Ascending aorta (tissue), 2 donors: Measurements from ENCODE around the gene UBE2D1. TPM values are rescaled to one million over a fixed set of nuclear protein-coding genes. Genes with fewer than 3 reads are reported as not detected.

ENCODE experiments used
- DNase-seq, 2 donors: peaks; one replicate each; pipeline ENCODE4 v3.0.0-alpha.2; 2019; ENCODE audit warnings: low spot score in 2 of 2
- H3K27ac ChIP-seq, 2 donors: fragments of 200-600 bp; sonication (generic); one replicate each; pipeline ENCODE4 v1.5.1; 2016 to 2017; ENCODE audit warnings: mild to moderate bottlenecking in 1 of 2
- H3K27me3 ChIP-seq: fragments of 200-600 bp; sonication (generic); one replicate; pipeline ENCODE4 v1.5.1; 2017
- H3K36me3 ChIP-seq, 2 donors: fragments of 200-600 bp; sonication (generic); one replicate each; pipeline ENCODE4 v1.5.1; 2016
- H3K4me1 ChIP-seq, 2 donors: fragments of 200-600 bp; sonication (generic); one replicate each; pipeline ENCODE4 v1.5.1; 2016 to 2017; ENCODE audit warnings: mild to moderate bottlenecking in 1 of 2
- H3K4me3 ChIP-seq, 2 donors: fragments of 200-600 bp; sonication (generic); one replicate each; pipeline ENCODE4 v1.5.1; 2016 to 2017; ENCODE audit warnings: mild to moderate bottlenecking in 1 of 2
- H3K9me3 ChIP-seq, 2 donors: fragments of 200-600 bp; sonication (generic); one replicate each; pipeline ENCODE4 v1.5.1; 2016
- CTCF ChIP-seq, 3 experiments: fragments of 200-600 bp in 2 of 3; fragments of 450-650 bp in 1 of 3; sonication (generic) in 2 of 3; IDR thresholded peaks; one replicate each; pipeline ENCODE4 v1.5.1; 2016 to 2019; ENCODE audit warnings: antibody characterized with exemption in 3 of 3, mild to moderate bottlenecking in 1 of 3, moderate library complexity in 1 of 3
- intact Hi-C: fragments of 100-400 bp; cut with DNase I; formaldehyde crosslinking; loops from one replicate; pipeline ENCODE4 v1.15.1; 2023
- total RNA-seq: library from RNA; depleted of rRNA; stranded (reverse); fragments of >200 nt; gene quantifications from one replicate; pipeline ENCODE4 v1.1.0, GENCODE V29; 2016

The UBE2D1 gene
- total RNA-seq, 1 donor from 2014 or later, result 4.2 TPM

DNA sequence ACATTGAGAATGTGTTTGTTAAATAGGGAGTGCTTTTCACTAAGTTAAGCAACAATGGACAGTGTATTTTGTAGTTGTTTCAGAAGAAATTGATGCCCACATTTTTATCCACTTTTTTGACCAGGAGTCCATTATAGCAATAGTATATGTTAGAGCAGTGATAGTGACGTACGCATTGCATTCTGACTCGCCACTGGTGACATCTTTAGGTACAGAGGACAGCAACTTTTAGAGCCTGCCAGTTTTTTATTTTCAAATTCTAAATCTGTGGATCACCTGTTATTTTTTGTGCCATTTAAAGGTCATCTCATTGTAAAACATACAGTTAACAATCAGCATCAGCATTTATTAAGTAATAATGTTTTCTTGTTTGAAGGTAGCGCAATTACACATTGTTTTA is 1.4 kb downstream of the UBE2D1 start:
- H3K36me3 ChIP-seq, result no peaks in the 10 kb centered on the region
- no peak overlapping the region for H3K27ac ChIP-seq
- H3K9me3 ChIP-seq, result no peaks in the 10 kb centered on the region
- H3K4me1 ChIP-seq, result peaks cover 0 to 8% of the 10 kb centered on the region in 2 donors
- no peak for DNase-seq
- H3K27me3 ChIP-seq, result no peaks in the 10 kb centered on the region
- H3K4me3 ChIP-seq, result peak overlapping the region; percentile 96 to 99
- intact Hi-C loops, result loop anchor here (5.0 kb wide), 1 partner anchor 69 kb away; the partner anchor contains the start of genes CISD1 and IPMK
- no peak for TF ChIP-seq CTCF (IDR thresholded peaks at IDR 0.05)

- H3K4me3 ChIP-seq, result no peak overlapping the region
- H3K27me3 ChIP-seq, result no peaks in the 10 kb centered on the region
- no peak overlapping the region for H3K27ac ChIP-seq
- intact Hi-C loops, result no loop called here
- H3K36me3 ChIP-seq, result no peaks in the 10 kb centered on the region
- H3K9me3 ChIP-seq, result no peaks in the 10 kb centered on the region
- no peak for TF ChIP-seq CTCF (IDR thresholded peaks at IDR 0.05)
- peaks cover 0 to 4% of the 10 kb centered on the region in 2 donors for H3K4me1 ChIP-seq
- no peak for DNase-seq
Measured at GRCh38 chr10:58341422-58341821, 6.6 kb downstream of the UBE2D1 start.

DNA sequence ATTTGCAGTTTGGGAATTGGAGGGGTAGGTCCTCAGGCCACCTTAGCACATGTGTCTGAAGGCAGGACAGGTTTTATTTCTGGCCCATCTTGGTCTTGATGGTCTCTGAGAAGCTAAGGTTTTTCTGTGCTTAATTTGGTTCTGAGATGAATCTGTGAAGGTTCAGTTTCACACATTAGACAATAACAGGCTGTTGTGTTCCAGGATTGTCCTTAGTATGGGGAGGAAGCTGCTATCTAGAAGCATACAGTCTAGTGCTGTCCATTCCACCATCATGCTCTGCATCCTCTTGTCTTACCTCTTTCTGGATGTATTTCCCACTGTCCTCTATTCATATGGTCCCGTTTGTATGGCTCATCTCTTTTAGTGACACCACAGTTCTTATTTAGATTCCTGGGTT is 7.1 kb downstream of the UBE2D1 start:
- Histone ChIP-seq H3K4me3 (no peak overlapping the region), H3K27ac (no peak overlapping the region), H3K27me3 (no peaks in the 10 kb centered on the region), H3K9me3 (no peaks in the 10 kb centered on the region), H3K4me1 (no peaks in the 10 kb centered on the region), H3K36me3 (no peaks in the 10 kb centered on the region)
- no peak for DNase-seq
- intact Hi-C loops, result no loop called here
- TF ChIP-seq CTCF (IDR thresholded peaks at IDR 0.05), result no peak

- no peaks in the 10 kb centered on the region for H3K9me3 ChIP-seq
- no peaks in the 10 kb centered on the region for H3K36me3 ChIP-seq
- no peaks in the 10 kb centered on the region for H3K27me3 ChIP-seq
- TF ChIP-seq CTCF (IDR thresholded peaks at IDR 0.05), result no peak
- H3K4me1 ChIP-seq, result no peaks in the 10 kb centered on the region
- H3K27ac ChIP-seq, result no peak overlapping the region
- DNase-seq, result no peak
- no peak overlapping the region for H3K4me3 ChIP-seq
- intact Hi-C loops, result no loop called here
Measured at GRCh38 chr10:58347967-58348366, 13.2 kb downstream of the UBE2D1 start.

GRCh38 chr10:58348571-58349033 is 13.8 kb downstream of the UBE2D1 start:
- DNase-seq, result no peak
- H3K9me3 ChIP-seq, result no peaks in the 10 kb centered on the region
- H3K27ac ChIP-seq, result no peak overlapping the region
- H3K27me3 ChIP-seq, result no peaks in the 10 kb centered on the region
- H3K4me3 ChIP-seq, result no peak overlapping the region
- TF ChIP-seq CTCF (IDR thresholded peaks at IDR 0.05), result no peak
- peaks cover 0 to 3% of the 10 kb centered on the region in 2 donors for H3K4me1 ChIP-seq
- intact Hi-C loops, result no loop called here
- no peaks in the 10 kb centered on the region for H3K36me3 ChIP-seq

- TF ChIP-seq CTCF (IDR thresholded peaks at IDR 0.05), result no peak
- no peaks in the 10 kb centered on the region for H3K36me3 ChIP-seq
- peaks cover 0 to 3% of the 10 kb centered on the region in 2 donors for H3K4me1 ChIP-seq
- H3K9me3 ChIP-seq, result no peaks in the 10 kb centered on the region
- DNase-seq, result no peak
- no peak overlapping the region for H3K4me3 ChIP-seq
- no peak overlapping the region for H3K27ac ChIP-seq
- no peaks in the 10 kb centered on the region for H3K27me3 ChIP-seq
- intact Hi-C loops, result no loop called here
Measured at GRCh38 chr10:58350023-58350422, 15.2 kb downstream of the UBE2D1 start.
